T-helper 2 cell treated with Interferon-gamma antibody and Interleukin-4, amounts not matched to agents 100 ng/mL and 5 ng/mL, for 36 hours (primary cell): ENCODE data around the gene SEMA5B. TPM values are rescaled to one million over a fixed set of nuclear protein-coding genes. Genes with fewer than 3 reads are reported as not detected.

Experiments
- intact Hi-C: fragments of 100-400 bp; cut with micrococcal nuclease; formaldehyde crosslinking; loops from one replicate; pipeline ENCODE4 v1.15.1; 2023
- total RNA-seq: library from RNA; stranded (reverse); gene quantifications from 2 replicates; pipeline ENCODE4 v1.2.3, GENCODE V29; 2022

The SEMA5B gene
- total RNA-seq, 1 donor from 2014 or later, result not detected

DNA sequence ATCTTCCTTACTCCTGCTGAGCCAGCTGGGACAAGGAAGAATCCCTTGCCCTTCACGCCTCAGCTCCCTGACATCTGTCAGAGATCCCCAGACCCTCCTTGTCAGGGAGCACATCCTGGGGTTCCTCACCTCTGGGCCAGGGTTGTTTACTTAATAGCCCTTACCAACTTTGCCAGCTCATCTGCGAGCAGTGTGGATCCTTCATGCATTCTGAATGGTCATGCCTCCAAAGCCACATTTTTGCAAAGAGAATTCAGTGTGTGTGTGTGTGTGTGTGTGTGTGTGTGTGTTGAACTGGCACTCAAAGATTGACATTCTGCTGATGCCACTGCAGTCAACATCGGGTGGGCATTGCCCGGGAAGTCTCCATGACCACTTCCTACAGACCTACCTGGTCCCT, 120.1 kb downstream of the SEMA5B start:
- intact Hi-C loops, result no loop called here

DNA sequence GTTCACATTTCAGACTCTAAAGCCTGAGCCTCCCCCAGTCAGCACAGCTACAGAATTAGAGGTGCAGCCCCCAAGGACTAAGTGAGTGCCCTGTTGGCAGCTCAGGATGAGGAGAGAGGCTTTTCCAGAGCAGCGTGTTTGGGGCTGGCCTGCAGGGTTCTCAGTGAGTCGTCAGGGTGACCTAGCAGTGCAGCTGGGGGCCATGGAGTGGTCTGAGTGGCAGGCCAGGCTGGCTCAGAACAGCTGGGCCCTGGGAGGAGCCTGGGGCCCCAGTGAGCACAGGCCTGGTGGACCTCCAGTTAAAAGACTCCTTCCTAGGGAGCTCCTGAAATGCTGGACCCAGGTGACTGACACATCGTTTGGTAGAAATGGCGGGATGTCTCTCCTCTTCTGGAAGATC, 124.4 kb downstream of the SEMA5B start:
- intact Hi-C loops, result no loop called here

DNA sequence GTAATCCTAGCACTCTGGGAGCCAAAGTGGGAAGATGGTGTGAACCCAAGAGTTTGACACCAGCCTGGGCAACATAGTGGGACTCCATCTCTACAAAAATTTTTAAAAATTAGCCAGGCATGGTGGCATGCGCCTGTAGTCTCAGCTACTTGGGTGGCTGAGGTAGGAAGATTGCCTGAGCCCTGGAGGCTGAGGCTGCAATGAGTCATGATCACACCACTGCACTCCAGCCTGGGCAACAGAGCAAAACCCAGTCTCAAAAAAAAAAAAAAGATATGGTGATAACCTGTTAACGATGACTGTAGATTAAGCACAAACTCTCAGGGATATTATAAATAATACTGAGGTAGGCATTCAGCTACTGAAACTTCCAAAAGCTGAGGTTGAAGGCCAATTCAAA, 125.2 kb downstream of the SEMA5B start:
- intact Hi-C loops, result no loop called here

DNA sequence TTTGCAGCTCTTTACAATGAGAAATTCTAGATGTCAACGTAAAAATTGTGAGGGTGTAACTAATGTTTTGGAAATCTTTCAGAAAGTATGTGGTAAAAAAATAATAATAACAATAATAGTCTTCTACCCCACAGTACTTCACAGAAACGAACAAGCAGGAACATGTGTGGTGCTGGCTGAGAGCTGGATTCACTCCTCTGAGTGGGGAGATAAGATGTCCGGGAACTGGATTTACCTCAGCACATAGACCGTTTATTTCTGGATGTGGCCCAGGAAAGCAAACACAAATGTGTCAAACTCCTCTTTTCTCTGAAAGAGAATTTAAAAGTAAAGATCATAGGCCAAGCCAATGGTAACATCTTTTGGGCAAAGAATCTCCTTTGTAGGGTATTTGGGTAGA, 129.3 kb downstream of the SEMA5B start:
- intact Hi-C loops, result no loop called here

DNA sequence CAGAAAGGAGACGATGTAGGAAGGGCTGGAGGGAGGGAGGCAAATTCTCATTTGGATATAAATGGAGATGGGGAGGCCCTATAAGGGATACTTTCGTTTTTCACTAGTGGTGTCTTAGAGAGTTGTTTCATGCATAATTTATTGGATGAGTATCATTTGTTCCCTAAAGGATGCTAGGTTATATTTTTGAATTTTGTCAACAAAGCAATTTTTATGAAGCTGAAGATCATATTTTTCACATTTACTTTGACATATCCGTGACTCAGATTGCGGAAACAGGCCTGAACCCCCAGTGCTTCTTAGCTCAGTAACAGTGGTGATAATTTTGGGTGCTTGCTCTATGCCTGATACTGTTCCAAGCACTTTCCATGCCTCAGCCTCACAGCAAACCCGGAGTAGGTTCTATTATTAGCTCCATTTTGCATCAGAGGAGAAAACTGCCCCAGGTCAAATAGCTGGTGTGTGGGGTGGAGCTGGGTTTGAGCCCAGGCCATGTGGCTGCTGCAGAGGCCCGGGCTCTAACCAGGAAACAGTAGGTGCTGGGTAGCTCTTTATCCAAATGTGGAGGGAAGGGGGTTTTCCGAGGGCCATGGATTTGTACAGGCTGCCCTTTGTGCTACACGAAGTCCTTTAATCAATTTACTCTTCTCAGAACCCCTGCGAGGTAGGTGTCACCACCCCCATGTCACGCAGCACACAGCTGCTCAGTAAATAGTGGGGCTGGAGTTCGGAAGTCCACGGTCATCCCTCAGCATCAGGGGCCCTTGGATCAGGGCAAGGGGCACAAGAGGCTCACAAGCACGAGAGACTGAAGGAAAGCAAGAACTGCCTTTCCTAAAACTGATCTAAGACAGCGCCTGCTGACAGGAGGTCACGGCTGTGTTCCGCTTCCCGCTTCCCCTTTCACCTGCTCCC, 133.6 kb downstream of the SEMA5B start:
- intact Hi-C loops, result no loop called here

DNA sequence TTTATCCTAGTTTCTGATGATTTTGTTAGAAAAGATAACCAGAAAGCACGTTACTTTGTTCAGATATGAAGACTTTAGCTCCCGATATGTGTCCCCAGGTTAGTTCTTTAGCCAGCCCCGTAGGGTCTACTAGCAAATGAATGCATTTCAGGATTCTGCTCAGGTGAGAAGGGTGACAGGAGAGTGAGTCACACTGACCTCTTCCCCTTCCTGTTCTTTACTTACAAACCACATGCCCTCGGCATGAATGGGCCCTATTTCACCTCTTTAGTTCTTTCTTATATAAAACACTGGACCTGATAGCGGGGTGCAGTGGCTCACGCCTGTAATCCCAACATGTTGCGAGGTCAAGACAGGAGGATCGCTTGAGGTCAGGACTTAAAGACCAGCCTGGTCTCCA, 134.3 kb downstream of the SEMA5B start:
- intact Hi-C loops, result no loop called here

DNA sequence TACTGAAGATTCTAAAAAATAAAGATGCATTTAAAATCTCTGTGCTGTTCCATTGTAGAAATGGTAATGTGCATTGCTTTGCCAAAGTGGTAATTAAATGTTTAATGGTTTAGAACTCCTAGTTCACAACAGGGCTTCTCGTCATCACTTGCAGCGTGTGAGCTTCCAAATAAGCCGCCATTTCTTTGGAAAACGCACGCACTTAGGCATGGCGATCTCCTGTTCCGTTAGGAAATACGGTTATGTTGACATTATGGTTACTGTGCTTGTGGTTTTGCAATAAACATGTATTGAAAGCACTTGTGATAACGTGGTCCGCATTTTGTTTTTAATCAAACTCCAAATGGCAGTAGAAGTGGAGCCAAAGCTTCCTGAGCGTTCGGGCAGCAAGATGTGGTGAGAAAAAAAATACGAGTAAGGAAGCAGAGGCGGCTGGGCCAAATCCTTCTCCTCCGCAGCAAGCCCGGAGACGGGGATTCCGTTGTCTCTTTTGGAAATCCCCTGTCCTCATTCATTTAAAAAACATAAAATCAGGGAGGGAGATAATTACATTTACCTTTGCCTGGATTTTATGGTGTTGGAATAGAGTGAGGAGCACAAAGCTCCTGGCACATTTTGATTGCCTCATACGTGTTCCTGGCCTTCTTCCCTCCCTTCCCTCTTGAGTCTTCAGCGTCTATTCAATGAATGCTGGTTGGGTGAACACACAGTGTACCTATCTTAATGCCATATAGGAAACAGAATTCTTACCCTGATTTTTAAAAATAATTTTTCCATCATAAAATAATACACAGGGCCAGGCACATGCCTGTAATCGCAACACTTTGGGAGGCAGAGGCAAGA, 135.2 kb downstream of the SEMA5B start:
- intact Hi-C loops, result no loop called here

DNA sequence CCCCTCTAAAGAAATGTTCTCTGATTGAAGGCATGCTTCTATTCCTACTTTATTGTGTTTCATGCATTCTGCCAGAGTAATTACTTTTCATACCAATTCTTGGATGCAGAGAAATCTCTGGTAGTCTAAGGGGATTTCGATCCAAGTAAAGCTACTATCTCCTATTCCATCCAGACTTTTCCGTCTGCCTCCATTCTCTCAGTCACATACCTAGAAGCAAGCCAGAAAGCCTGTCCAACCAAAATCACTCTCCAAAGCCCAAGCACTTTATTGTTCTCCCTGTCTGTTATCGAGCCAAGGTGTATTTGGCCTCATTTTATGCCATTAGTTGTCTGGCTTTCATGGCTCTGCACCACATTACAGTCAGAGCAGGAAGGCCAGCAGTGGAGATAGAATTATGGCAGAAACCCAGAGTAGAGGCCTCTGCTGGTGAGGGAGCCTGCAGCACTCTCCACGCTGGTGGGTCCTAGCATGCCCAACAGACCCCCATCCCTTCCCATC, 136.8 kb downstream of the SEMA5B start:
- intact Hi-C loops, result no loop called here

DNA sequence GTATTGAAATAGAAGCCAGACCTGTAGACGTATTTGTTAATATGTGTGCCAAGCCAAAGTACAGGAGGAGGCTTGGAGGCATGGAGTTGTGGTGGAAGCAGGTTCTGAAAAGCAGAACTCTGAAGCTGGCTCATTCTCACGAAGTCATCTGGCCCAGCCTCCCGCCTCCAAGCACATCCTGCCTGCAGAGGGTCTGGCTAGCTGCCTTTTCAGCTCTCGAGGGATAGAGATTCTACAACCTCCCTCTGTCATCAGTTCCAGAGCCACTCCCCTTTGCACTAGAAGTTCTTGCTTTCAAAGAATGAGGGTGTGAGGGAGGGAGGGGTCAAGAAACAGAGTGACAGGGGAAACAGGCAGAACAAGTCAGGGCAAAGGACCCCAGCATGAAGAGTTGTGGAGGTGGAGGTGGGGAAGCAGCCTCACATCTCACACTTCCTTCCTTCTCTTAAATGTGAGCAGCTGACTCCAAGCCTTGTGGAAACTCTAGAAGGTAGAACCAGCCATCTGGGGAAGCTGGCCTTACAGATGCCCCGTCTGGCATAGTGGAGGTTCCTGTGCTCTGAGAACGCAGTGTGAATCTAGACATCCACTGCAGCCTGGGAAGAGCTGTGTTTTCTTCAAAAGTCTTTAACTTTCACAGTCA, 137.4 kb downstream of the SEMA5B start:
- intact Hi-C loops, result no loop called here

DNA sequence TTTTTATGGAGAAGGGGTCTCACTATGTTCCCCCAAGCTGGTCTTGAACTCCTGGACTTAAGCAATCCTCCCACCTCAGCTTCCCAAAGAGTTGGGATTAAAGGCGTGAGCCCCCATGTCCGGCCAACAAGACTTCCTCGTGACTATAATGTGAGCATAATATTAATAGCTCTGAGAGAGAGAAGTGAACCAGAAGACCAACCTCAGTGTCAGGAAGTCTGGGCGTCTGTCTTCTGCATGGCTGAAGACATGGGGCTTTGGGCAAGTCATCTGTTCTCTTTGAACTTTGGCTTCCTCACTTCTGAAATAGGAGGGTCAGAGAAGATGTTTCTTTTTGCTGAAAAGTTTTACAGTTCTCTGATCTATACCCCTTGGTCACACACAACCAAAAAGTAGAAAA, 140.6 kb downstream of the SEMA5B start:
- intact Hi-C loops, result no loop called here

DNA sequence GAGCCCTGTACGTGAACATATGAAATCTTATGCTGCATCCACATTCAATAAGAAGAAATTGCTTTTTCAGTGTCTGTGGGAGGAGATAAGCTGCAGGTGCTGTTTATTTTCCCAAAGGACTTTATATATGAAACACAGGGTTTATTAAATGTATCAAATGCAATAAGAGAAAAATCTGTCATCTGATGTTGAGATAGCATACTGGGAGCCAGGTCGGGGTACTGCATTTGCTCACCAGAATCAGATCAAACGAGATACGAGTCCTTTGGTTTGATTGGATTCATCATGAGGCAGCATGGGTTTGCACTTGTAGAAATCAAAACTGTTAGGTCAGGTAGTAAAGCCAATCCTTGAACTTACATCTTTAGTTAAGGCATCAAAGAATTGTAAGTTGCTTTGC, 141.3 kb downstream of the SEMA5B start:
- intact Hi-C loops, result no loop called here

DNA sequence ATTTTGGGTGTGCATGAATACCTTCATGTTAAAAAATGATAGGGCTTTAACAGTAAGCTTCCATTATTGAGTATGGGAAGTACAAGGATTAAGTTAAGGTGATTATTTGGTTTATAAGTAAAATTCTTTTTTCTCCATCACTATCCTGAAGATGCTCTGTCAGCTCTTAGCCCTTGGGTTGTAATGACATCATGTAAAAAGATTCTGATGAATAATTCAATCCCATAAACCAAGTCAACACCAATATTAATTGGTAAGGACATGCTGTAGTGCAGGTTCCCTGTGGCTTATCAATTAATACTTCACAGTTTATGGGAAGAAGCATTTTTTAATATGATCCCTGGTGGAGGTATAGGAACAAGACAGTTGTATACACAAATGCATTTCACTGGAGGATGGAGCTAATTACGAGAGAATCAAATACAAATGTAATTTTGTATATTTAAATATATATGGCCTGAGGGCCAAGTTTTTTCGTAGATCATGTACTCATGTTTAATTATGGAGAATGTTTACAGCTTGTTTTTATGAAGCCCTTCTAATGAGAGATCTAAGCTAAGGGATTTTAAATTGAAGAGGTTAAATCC, 145.1 kb downstream of the SEMA5B start:
- intact Hi-C loops, result no loop called here

DNA sequence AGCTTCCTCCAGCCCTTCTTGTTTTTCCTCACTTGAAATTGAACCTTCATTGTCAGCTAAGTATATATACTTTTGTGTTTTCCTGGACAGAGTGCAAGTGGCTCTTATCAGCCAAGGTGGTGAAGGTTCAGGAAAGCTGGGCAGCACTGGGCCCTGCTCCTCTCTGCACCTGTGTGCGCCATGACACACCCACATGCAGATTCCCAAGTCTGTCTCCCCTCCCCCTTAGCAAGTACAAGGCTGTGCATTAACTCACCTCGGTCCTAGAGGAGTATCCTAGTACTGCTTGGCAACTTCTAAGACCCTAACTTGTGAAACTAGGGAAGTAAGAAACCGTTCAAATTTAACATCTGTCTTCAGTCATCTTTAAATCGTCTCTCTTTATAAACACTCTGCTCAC, 146.9 kb downstream of the SEMA5B start:
- intact Hi-C loops, result no loop called here

DNA sequence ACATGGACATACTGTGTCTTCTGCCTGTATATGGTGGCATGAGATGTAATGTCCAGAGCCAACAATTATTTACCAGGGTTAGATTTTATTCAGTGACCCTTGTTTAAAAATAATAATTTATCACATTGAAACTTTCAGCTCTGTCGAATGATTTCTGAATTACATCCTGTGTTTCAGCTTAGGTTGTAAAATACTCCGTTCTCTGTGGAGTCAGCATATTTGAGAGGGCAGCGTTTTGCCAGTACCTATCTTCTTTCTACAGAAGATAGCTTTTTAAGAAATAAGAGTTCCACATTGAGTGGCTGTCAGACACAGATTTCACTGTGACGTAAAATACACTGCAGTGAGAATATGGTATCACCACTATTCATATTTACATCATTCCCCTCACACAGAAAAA, 147.4 kb downstream of the SEMA5B start:
- intact Hi-C loops, result no loop called here

DNA sequence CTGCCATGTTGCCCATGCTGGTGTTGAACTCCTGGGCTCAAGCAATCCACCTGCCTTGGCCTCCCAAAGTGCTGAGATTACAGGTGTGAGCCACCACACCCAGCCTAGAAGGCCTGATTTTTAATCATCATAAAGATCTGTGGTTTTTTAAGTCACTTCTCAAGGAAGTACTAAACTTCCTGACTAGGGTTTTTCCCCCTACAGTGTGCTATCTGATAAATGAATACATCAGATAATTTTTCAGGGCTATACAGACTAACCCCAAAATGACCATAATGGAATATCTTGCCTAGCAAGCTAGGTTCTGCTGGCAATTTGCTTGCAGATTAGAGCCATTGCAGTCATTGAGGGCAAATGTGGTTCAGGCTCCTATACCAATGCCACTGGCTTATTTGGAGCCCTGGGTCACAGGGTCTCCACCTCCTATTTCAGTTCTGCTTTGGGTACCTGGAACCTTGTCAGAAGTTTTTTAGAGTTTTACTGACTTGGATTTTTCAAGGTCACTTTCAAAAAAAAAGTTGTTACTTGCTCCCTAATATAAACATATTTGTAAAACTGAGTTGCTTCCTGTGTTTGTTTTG, 151.9 kb downstream of the SEMA5B start:
- intact Hi-C loops, result no loop called here

DNA sequence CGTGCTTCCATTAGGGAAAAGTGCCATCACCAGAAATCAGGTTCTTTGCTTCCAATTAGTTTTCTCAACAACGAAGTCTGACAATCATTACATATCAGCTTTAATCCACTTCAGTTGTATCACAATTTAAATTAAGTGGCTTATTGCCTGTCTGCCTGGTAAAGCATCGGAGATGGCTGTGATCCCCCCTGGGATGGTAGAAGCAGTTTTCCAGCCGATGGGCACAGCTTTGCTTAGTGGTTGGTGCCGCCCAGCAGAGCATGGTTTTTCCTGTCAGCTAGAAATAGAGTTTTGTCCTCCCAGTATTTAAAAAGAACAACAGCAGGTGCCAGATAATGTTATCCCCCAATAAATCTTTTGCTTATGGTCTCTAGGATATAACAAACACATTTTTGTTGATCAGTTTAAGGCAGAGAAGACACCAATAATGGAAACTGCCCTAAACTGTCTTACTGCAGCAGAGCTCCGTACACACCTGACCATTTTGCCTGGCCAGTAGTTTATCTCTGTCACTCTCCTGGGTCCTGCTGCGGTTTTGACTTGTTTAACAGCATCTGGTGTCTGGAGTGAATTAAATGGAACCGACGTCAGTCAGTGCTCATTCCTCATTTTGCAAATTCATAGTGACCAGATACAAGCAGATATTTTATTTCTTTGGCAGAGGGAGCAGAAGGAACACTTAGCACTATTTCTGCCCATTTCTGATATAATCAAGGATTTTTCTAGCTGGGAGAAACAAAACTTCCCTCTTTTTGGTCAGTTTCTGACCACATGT, 153.6 kb downstream of the SEMA5B start:
- intact Hi-C loops, result no loop called here

DNA sequence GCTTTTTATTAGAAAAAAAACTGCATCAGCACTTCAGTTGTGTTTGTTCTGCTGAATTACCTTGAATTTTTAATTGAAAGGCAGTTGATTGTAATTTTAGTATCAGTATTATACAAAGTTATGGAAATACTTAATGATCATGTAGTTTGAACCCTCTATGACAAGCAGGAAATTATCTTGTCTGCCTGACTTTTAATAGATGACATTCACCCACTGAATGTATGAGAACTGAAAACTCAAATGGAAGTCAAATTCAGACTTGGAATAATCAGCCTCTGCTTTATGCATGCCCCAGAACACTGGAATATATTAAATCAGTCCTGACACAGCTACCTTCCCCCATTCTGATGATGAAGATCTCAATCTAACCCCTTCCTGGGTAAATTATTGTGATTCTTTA, 159.2 kb downstream of the SEMA5B start:
- intact Hi-C loops, result no loop called here

DNA sequence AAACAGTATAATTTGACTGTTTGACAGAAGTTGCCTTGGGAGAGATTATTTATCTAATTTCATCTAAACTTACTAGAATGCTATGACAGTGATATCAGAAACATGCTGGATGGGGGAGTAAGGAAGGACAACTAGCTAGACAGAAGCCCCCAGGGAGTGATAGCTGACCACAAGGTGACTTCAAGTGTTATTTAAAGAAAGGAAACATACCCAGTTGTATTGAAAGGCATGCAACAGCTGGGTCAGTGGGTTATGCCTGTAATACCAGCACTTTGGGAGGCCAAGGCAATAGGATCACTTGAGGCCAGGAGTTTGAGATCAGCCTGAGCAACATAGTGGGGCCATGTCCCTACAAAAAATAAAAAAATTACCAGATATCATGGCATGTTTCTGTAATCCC, 163.1 kb downstream of the SEMA5B start:
- intact Hi-C loops, result no loop called here

DNA sequence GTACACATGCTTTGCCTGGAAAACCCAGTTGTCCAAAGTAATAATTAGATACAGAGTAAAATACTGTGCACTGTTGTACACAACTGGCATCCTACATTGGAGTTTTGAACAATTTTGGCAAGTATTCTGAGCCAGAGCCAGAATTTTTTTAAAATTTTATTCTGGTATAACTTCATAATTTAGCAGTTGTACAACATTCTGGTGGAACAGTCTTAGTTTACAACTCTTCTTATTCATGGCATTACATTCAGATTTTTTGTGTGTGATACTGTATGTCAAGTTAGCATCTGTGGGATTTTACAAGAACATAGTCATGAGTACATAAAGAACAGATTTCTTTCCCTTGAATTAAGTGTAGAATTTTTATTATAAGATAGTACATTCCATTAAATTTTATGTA, 165.2 kb downstream of the SEMA5B start:
- intact Hi-C loops, result no loop called here
